Psoas muscle (tissue), 8 donors: ENCODE measurements around the gene REV3L. TPM values are rescaled to one million over a fixed set of nuclear protein-coding genes. Genes with fewer than 3 reads are reported as not detected.
A peak's percentile ranks its signal among the peaks of the same experiment; 100 is the strongest.

ENCODE experiments used
- ATAC-seq, 4 donors: fragments of 200-7000 bp; cut with Tn5 transposase; one replicate each; pipeline ENCODE4 v1.9.1; 2020; ENCODE audit warnings: moderate library complexity in 3 of 4, mild to moderate bottlenecking in 2 of 4
- DNase-seq, 2 donors: peaks; one replicate each; pipeline ENCODE4 v3.0.0-alpha.2; 2020
- H3K27ac ChIP-seq: fragments of 200-600 bp; one replicate; pipeline ENCODE4 v1.8.0; 2022
- H3K27me3 ChIP-seq, 3 donors: fragments of 200-600 bp in 1 of 3; one replicate each; pipeline versions ENCODE4 v1.6.1 to v1.8.0; 2013 to 2022; ENCODE audit warnings: low read length in 2 of 3, mild to moderate bottlenecking in 2 of 3, moderate library complexity in 1 of 3; ENCODE audit not compliant: insufficient read depth in 3 of 3
- H3K36me3 ChIP-seq, 2 donors: fragments of 200-600 bp in 1 of 2; one replicate each; pipeline versions ENCODE4 v1.6.1 to v1.8.0; 2013 to 2022; ENCODE audit warnings: low read depth in 1 of 2, mild to moderate bottlenecking in 1 of 2, moderate library complexity in 1 of 2; ENCODE audit not compliant: insufficient read depth in 1 of 2
- H3K4me1 ChIP-seq: fragments of 200-600 bp; one replicate; pipeline ENCODE4 v1.8.0; 2022
- H3K4me3 ChIP-seq: fragments of 200-600 bp; one replicate; pipeline ENCODE4 v1.8.0; 2022; ENCODE audit warnings: mild to moderate bottlenecking
- H3K9me3 ChIP-seq: fragments of 200-600 bp; one replicate; pipeline ENCODE4 v1.8.0; 2022
- CTCF ChIP-seq: fragments of 200-600 bp; IDR thresholded peaks from one replicate; pipeline ENCODE4 v1.8.0; 2022; ENCODE audit warnings: antibody characterized with exemption
- WGBS, 3 donors: extraction: QIAGEN DNeasy Blood & Tissue Kit; methylation state at CpG; one replicate each; pipeline versions ENCODE4 v1.1.6 to v1.1.7; 2013; 5-methylcytosine and 5-hydroxymethylcytosine counted together
- intact Hi-C, 2 donors: fragments of 100-400 bp; cut with DNase I; formaldehyde crosslinking; loops; one replicate each; pipeline versions ENCODE4 v1.11.0 to v1.14.2; 2022
- long read RNA-seq, 2 donors: library from polyadenylated mRNA; unstranded; transcript quantifications; one replicate each; pipeline ENCODE4 v2.0.0, GENCODE V29; 2021
- polyA plus RNA-seq, 3 donors: library from polyadenylated mRNA; stranded (reverse); fragments of 200-250 nt; gene quantifications; one replicate each; pipeline ENCODE4 v1.2.3, GENCODE V29; 2013
- total RNA-seq, 4 donors: library from RNA; stranded (reverse); fragmentation: NEBNext Ultra II Directional in 2 of 4; extraction: Animal tissue kit (Norgen Biotek cat#: 25700) in 2 of 4; gene quantifications; one replicate each; pipeline versions ENCODE4 v1.2.1 to v1.2.4, GENCODE V29; 2021 to 2023
- donor health status: healthy with polysubstance abuse.
- donor health status: DM: no; HTN: no; CAD: no; lungs with moderate emphysema.
- donor health status: Bipolar disorder and iron deficiency.
- donor health status: healthy.
- donor health status: DM: yes; HTN: yes; CAD: no.
- donor health status: DM: no; HTN: no; CAD: no.
- donor health status: DM: no; HTN: no; CAD: no.
- donor health status: DM: yes; HTN: yes; CAD: no.

REV3L gene
- total RNA-seq = 10 to 100 TPM; 18.8 to 36.3 (median 30.7) TPM
- 10 to 100 TPM in 2 of 3 donors, 1 to 10 TPM in 1; 9.0 to 11.6 (median 11.3) TPM for polyA plus RNA-seq
- long read RNA-seq, donor 1, partial matches to known transcripts = 19 of 25 reads
- long read RNA-seq, donor 1, other reads (novel, unspliced or antisense) = 6 of 25 reads
- long read RNA-seq, donor 2, partial matches to known transcripts = 25 of 48 reads
- long read RNA-seq, donor 2, other reads (novel, unspliced or antisense) = 23 of 48 reads

GRCh38 chr6:111482959-111483735, at the start of gene REV3L:
TSS of gene REV3L (minus strand) at chr6:111483218. CDS start at chr6:111482888, 330 bp downstream.
- Histone ChIP-seq H3K4me1 (peaks cover 51% of the 10 kb centered on the region), H3K27me3 (no peaks in the 10 kb centered on the region)
- ATAC-seq = peak; percentile 76 to 78 (median 77)

GRCh38 chr6:111531185-111531584, 48.2 kb upstream of the REV3L start:
- Histone ChIP-seq H3K27me3 (no peaks in the 10 kb centered on the region), H3K4me3 (no peak overlapping the region), H3K27ac (no peak overlapping the region), H3K4me1 (peaks cover 30% of the 10 kb centered on the region), H3K36me3 (no peaks in the 10 kb centered on the region), H3K9me3 (no peaks in the 10 kb centered on the region)
- no peak for TF ChIP-seq CTCF
- DNase-seq (no peak), ATAC-seq (no peak)
- 94 to 97% (median 95%) methylated on average over 5 of the region's 5 CpGs for WGBS, 3 donors
- intact Hi-C loops = no loop called here

More at GRCh38 chr6:111482959-111483735, at the start of gene REV3L:
- H3K27ac ChIP-seq = peak within 1 kb of the TSS; percentile 98
- 0 to 1% (median 1%) methylated on average over 37 to 84 of the region's 84 CpGs for WGBS, 3 donors
- peak; percentile 90 to 93 for DNase-seq
- no peak for TF ChIP-seq CTCF
- intact Hi-C loops = loop anchor here (1.0 to 5.0 kb wide), 6 partner anchors 56 to 226 kb away; partner anchors contain the start of gene TRAF3IP2 (in 1 of the 2)
- no peaks in the 10 kb centered on the region for H3K9me3 ChIP-seq
- H3K4me3 ChIP-seq = peak within 1 kb of the TSS; percentile 94
- H3K36me3 ChIP-seq = peaks cover 0 to 4% of the 10 kb centered on the region in 2 donors

GRCh38 chr6:111530667-111531066, 47.6 kb upstream of the REV3L start:
- intact Hi-C loops = no loop called here
- Histone ChIP-seq H3K4me3 (no peak overlapping the region), H3K9me3 (no peaks in the 10 kb centered on the region), H3K36me3 (no peaks in the 10 kb centered on the region), H3K27me3 (no peaks in the 10 kb centered on the region), H3K4me1 (peaks cover 30% of the 10 kb centered on the region), H3K27ac (no peak overlapping the region)
- DNase-seq (no peak), ATAC-seq (no peak)
- TF ChIP-seq CTCF = no peak
- 62 to 83% (median 70%) methylated on average over 8 of the region's 8 CpGs for WGBS, 3 donors

GRCh38 chr6:111530218-111530617, 47.2 kb upstream of the REV3L start:
- H3K27me3 ChIP-seq = no peaks in the 10 kb centered on the region
- no peaks in the 10 kb centered on the region for H3K36me3 ChIP-seq
- no peak overlapping the region for H3K27ac ChIP-seq
- TF ChIP-seq CTCF = no peak
- H3K4me1 ChIP-seq = peaks cover 33% of the 10 kb centered on the region
- intact Hi-C loops = no loop called here
- DNase-seq (no peak), ATAC-seq (no peak)
- H3K9me3 ChIP-seq = no peaks in the 10 kb centered on the region
- H3K4me3 ChIP-seq = no peak overlapping the region
- WGBS, 3 donors = 42 to 70% (median 64%) methylated on average over 2 of the region's 2 CpGs
